ENCODE measurements around the gene SNX4.

Gene SNX4

GRCh38 chr3:125398952-125399351 is 121.0 kb downstream of the SNX4 start:
- no peak for DNase-seq
